ENCODE data around the gene OVOL3. TPM values are rescaled to one million over a fixed set of nuclear protein-coding genes. Genes with fewer than 3 reads are reported as not detected.
A peak's percentile ranks its signal among the peaks of the same experiment; 100 is the strongest.

The OVOL3 gene
- total and polyA plus RNA-seq, 7 donors, result 0.13 TPM; not detected in 6

- 87 to 94% (median 90%) methylated on average over 24 to 26 of the region's 26 CpGs for WGBS, 3 donors
- no peak for ATAC-seq
Measured at GRCh38 chr19:36120092-36120983, 9.4 kb downstream of the OVOL3 start.

GRCh38 chr19:36120984-36121358, 10.0 kb downstream of the OVOL3 start:
- Histone ChIP-seq H3K4me3 (no peak overlapping the region), H3K27ac (no peak overlapping the region), H3K9me3 (no peaks in the 10 kb centered on the region), H3K36me3 (ENCODE audit: insufficient read depth in 1 of 2, low read depth in 1 of 2) (peaks cover 5 to 77% of the 10 kb centered on the region in 2 donors), H3K27me3 (ENCODE audit: insufficient read depth in 3 of 3, low read length in 2 of 3) (no peaks in the 10 kb centered on the region), H3K4me1 (peaks cover 5% of the 10 kb centered on the region)
- intact Hi-C loops (cut with DNase I), result no loop called here
- WGBS, 3 donors, result 91 to 94% (median 94%) methylated on average over 18 of the region's 18 CpGs
- DNase-seq (no peak), ATAC-seq (no peak)
- TF ChIP-seq CTCF (IDR thresholded peaks at IDR 0.05), result no peak

More at GRCh38 chr19:36120092-36120983, 9.4 kb downstream of the OVOL3 start:
- H3K36me3 ChIP-seq (ENCODE audit: insufficient read depth in 1 of 2, low read depth in 1 of 2), result peaks cover 3 to 72% of the 10 kb centered on the region in 2 donors
- no peaks in the 10 kb centered on the region for H3K27me3 ChIP-seq (ENCODE audit: insufficient read depth in 3 of 3, low read length in 2 of 3)
- H3K9me3 ChIP-seq, result no peaks in the 10 kb centered on the region
- no peak for TF ChIP-seq CTCF (IDR thresholded peaks at IDR 0.05)
- H3K27ac ChIP-seq, result no peak overlapping the region
- H3K4me1 ChIP-seq, result peaks cover 8% of the 10 kb centered on the region
- DNase-seq, result no peak
- intact Hi-C loops (cut with DNase I), result no loop called here
- H3K4me3 ChIP-seq, result no peak overlapping the region

- H3K4me1 ChIP-seq, result no peaks in the 10 kb centered on the region
- DNase-seq, result peak in 1 of 2 donors; percentile 13
- intact Hi-C loops (cut with DNase I), result no loop called here
- peaks cover 5 to 73% of the 10 kb centered on the region in 2 donors for H3K36me3 ChIP-seq (ENCODE audit: insufficient read depth in 1 of 2, low read depth in 1 of 2)
- ATAC-seq, result no peak
- no peak overlapping the region for H3K4me3 ChIP-seq
- TF ChIP-seq CTCF (IDR thresholded peaks at IDR 0.05), result no peak
- WGBS, 3 donors, result 84 to 88% (median 86%) methylated on average over 44 to 49 of the region's 49 CpGs
- no peaks in the 10 kb centered on the region for H3K27me3 ChIP-seq (ENCODE audit: insufficient read depth in 3 of 3, low read length in 2 of 3)
- H3K9me3 ChIP-seq, result no peaks in the 10 kb centered on the region
- H3K27ac ChIP-seq, result no peak overlapping the region
Measured at GRCh38 chr19:36121486-36122124, 10.7 kb downstream of the OVOL3 start.

GRCh38 chr19:36125557-36125956, 14.6 kb downstream of the OVOL3 start:
- WGBS, 3 donors, result 77 to 89% (median 81%) methylated on average over 9 of the region's 9 CpGs
- Histone ChIP-seq H3K36me3 (ENCODE audit: insufficient read depth in 1 of 2, low read depth in 1 of 2) (peaks cover 3 to 37% of the 10 kb centered on the region in 2 donors), H3K4me3 (no peak overlapping the region), H3K27ac (no peak overlapping the region), H3K4me1 (peaks cover 5% of the 10 kb centered on the region), H3K9me3 (no peaks in the 10 kb centered on the region), H3K27me3 (ENCODE audit: insufficient read depth in 3 of 3, low read length in 2 of 3) (no peaks in the 10 kb centered on the region)
- intact Hi-C loops (cut with DNase I), result no loop called here
- no peak for TF ChIP-seq CTCF (IDR thresholded peaks at IDR 0.05)
- DNase-seq (no peak), ATAC-seq (no peak)

Data from psoas muscle (tissue), 8 donors.